MM.1S (cell line): ENCODE results near the gene HMOX2.

Experiments used
- CTCF ChIP-seq: fragments of 300-600 bp; sonication (generic); IDR thresholded peaks from 2 replicates; pipeline ENCODE4 v1.5.1; 2016; ENCODE audit warnings: antibody characterized with exemption, low read length, mixed read lengths
- EZH2 ChIP-seq: fragments of 300-600 bp; sonication (generic); optimal IDR thresholded peaks from 2 replicates; pipeline ENCODE3; 2017; ENCODE audit warnings: low read depth, mild to moderate bottlenecking, antibody characterized with exemption, low read length, mixed read lengths
- EZH2phosphoT487 ChIP-seq: fragments of 300-600 bp; sonication (generic); IDR thresholded peaks from 2 replicates; pipeline ENCODE4 v1.6.1; 2018; ENCODE audit warnings: antibody characterized with exemption, low read length

DNA sequence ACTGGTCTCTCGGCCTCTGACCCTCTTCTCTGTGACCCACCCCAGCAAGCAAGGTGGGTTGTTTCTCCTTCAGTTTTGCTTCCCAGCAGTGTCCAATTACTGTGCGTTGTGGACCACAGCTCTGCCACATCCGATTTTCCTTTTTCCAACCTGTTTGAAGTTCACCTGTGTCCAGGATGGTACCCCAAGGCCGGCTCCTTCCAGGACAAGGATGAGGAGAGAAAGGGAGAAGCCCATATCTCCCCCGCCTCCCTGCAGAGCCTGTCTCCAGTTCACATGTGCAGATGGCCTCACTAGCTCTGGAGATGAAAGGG is 15.3 kb upstream of the HMOX2 start:
- TF ChIP-seq CTCF = no peak
- no peak for TF ChIP-seq EZH2
- no peak for TF ChIP-seq EZH2phosphoT487
